Ovary (tissue), 9 donors: Measurements from ENCODE around the gene SLC16A5. TPM values are rescaled to one million over a fixed set of nuclear protein-coding genes. Genes with fewer than 3 reads are reported as not detected.

Source experiments
- DNase-seq, 5 donors: peaks; one replicate each; pipeline ENCODE4 v3.0.0-alpha.2; 2019 to 2020
- H3K27ac ChIP-seq, 2 donors: fragments of 200-600 bp; one replicate each; pipeline versions ENCODE4 v1.5.1 to v1.8.0; 2019 to 2022
- H3K27me3 ChIP-seq: fragments of 200-600 bp; one replicate; pipeline ENCODE4 v1.8.0; 2022
- H3K36me3 ChIP-seq: fragments of 200-600 bp; sonication (generic); one replicate; pipeline ENCODE4 v1.5.1; 2019
- H3K4me1 ChIP-seq: one replicate; pipeline ENCODE4 v1.8.1; 2013; ENCODE audit warnings: mild to moderate bottlenecking, moderate library complexity; ENCODE audit not compliant: insufficient read depth
- H3K4me3 ChIP-seq: fragments of 200-600 bp; sonication (generic); one replicate; pipeline ENCODE4 v1.5.1; 2017
- H3K9me3 ChIP-seq, 2 donors: fragments of 200-600 bp in 1 of 2; sonication (generic) in 1 of 2; one replicate each; pipeline versions ENCODE4 v1.5.1 to v1.8.1; 2013 to 2019; ENCODE audit warnings: mild to moderate bottlenecking in 1 of 2, moderate library complexity in 1 of 2
- EP300 ChIP-seq: sonication (generic); formaldehyde crosslinking; IDR thresholded peaks from one replicate; pipeline ENCODE4 v1.6.1; 2017; ENCODE audit warnings: antibody characterized with exemption
- POLR2A ChIP-seq: fragments of 450-650 bp; IDR thresholded peaks from one replicate; pipeline ENCODE4 v1.6.1; 2017; ENCODE audit warnings: antibody characterized with exemption, mild to moderate bottlenecking, moderate library complexity
- WGBS, 3 donors: extraction: QIAGEN DNeasy Blood & Tissue Kit in 1 of 3; methylation state at CpG; one replicate each; pipeline versions ENCODE4 v1.1.5 to v1.1.7; 2013 to 2017; 5-methylcytosine and 5-hydroxymethylcytosine counted together
- intact Hi-C, 4 donors: fragments of 100-400 bp; cut with DNase I; formaldehyde crosslinking; loops; one replicate each; pipeline versions ENCODE4 v1.11.0 to v1.15.1; 2022 to 2023
- polyA plus RNA-seq, 2 donors: library from polyadenylated mRNA; stranded (reverse); fragments of 200-250 nt in 1 of 2; fragments of 350-450 nt in 1 of 2; fragmentation: Illumina TruSeq in 1 of 2; extraction: RNeasy Lipid Tissue Mini Kit (QIAGEN cat#74804) in 1 of 2; gene quantifications; one replicate each; pipeline ENCODE4 v1.2.3, GENCODE V29; 2013 to 2014
- total RNA-seq, 7 donors: library from RNA; depleted of rRNA in 2 of 7; stranded (reverse); fragments of >200 nt in 2 of 7; fragmentation: NEBNext Ultra II Directional in 3 of 7; extraction: Animal tissue kit (Norgen Biotek cat#: 25700) in 3 of 7; gene quantifications; one replicate each; pipeline versions ENCODE4 v1.1.0 to v1.2.4, GENCODE V29; 2016 to 2023
- TF ChIP-seq, protein P1 (sequence below), 3 donors: fragments of 450-650 bp in 2 of 3; fragments of 200-600 bp in 1 of 3; IDR thresholded peaks; one replicate each; pipeline versions ENCODE4 v1.5.1 to v1.8.0; 2016 to 2022; ENCODE audit warnings: antibody characterized with exemption in 3 of 3, mild to moderate bottlenecking in 1 of 3
- donor health status: DM: no; HTN: no; CAD: no; lungs with moderate emphysema.
- donor health status: DM: no; HTN: no; CAD: no.
- donor health status: Bipolar disorder and iron deficiency.
- donor health status: DM: yes; HTN: yes; CAD: no.
- donor health status: DM: no; HTN: no; CAD: no.
- donor health status: DM: yes; HTN: yes; CAD: no.

Gene SLC16A5
- total and polyA plus RNA-seq, 9 donors: 2.0 to 20.6 (median 12.1) TPM

DNA sequence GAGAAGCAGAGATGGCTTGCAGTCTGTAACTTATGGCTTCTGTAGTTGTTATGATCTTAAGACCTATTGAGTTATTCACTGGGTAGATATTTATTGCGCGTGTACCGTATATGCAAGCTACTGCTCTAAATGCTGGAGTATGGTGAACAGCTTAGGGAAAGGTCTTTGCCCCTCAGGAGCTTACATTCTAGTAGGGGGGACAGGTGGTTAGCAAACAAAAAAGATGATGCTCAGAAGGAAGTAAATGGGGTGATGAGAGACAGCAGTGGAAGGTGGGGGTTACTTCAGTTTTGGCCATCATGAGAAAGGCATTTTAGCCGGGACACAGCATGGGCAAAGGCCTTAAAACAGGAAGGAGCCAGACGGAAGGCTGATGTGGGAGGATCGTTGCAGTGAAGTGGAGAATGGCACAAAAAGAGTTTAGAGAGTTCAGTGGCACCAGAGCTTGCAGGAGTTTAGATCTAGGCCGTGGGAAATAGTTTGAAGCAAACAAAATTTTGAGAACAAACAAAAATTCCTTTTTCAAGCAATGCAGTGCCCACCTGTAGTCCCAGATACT is 24.1 kb downstream of the SLC16A5 start:
- TF ChIP-seq POLR2A: no peak
- TF ChIP-seq, protein P1, sequence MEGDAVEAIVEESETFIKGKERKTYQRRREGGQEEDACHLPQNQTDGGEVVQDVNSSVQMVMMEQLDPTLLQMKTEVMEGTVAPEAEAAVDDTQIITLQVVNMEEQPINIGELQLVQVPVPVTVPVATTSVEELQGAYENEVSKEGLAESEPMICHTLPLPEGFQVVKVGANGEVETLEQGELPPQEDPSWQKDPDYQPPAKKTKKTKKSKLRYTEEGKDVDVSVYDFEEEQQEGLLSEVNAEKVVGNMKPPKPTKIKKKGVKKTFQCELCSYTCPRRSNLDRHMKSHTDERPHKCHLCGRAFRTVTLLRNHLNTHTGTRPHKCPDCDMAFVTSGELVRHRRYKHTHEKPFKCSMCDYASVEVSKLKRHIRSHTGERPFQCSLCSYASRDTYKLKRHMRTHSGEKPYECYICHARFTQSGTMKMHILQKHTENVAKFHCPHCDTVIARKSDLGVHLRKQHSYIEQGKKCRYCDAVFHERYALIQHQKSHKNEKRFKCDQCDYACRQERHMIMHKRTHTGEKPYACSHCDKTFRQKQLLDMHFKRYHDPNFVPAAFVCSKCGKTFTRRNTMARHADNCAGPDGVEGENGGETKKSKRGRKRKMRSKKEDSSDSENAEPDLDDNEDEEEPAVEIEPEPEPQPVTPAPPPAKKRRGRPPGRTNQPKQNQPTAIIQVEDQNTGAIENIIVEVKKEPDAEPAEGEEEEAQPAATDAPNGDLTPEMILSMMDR (IDR thresholded peaks at IDR 0.05): no peak
- no peak for TF ChIP-seq EP300
- no peaks in the 10 kb centered on the region for H3K9me3 ChIP-seq
- H3K4me1 ChIP-seq: peaks cover 5% of the 10 kb centered on the region
- WGBS, 3 donors: 79 to 82% (median 80%) methylated on average over 7 of the region's 7 CpGs
- no peaks in the 10 kb centered on the region for H3K27me3 ChIP-seq
- intact Hi-C loops: loop anchor here in 2 of 4 donors (10.0 kb wide), 2 partner anchors 63 to 93 kb away; partner anchors contain the start of gene NUP85 (in 1 of the 2)
- no peak for DNase-seq
- no peaks in the 10 kb centered on the region for H3K36me3 ChIP-seq
- no peak overlapping the region for H3K4me3 ChIP-seq
- no peak overlapping the region for H3K27ac ChIP-seq

DNA sequence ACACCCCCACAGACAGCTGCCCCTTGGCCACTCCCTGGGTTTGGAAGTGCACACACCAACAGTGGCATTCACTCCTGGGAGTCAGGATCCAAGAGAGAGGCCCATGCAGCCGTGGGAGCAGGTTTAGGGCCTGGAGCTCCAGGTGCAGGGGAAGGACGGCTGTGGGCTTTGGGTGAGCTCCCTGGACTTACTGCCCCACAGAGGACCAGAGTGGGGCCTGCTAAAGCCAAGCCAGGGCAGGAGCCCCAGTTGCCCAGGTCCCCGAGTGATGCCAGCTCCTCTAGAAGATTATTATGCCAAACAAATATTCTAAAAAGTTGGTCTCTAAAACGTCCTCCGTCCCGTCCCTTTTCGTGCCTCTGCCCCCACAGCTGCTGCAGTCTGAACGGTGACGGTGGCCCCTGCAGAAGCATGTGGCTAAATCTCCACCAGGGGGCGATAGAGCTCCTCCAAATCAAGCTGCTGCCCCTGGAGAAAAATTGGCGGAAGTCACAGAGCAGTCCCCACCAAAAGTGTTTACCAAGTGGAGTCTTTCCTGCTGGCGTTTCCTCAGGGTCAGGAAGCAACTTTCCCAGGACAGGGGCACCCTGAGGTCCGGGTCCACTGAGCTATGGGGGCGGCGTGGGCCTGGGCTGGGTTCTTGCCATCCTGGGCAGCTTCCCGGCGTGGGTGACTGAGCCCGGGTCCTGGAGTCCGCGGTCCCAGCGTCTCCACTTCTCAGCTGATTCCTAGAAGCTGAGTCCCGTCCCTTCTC is 26.2 kb downstream of the SLC16A5 start:
- intact Hi-C loops: loop anchor here in 3 of 4 donors (2.0 to 10.0 kb wide), 3 partner anchors 61 to 91 kb away; partner anchors contain the start of gene NUP85 (in 1 of the 3)
- WGBS, 3 donors: 1 to 2% (median 2%) methylated on average over 22 of the region's 22 CpGs
- Histone ChIP-seq H3K27me3 (no peaks in the 10 kb centered on the region), H3K27ac (peak overlapping the region in 1 of 2 donors; percentile 68), H3K4me3 (peak overlapping the region; percentile 41), H3K36me3 (no peaks in the 10 kb centered on the region), H3K4me1 (peaks cover 5% of the 10 kb centered on the region), H3K9me3 (no peaks in the 10 kb centered on the region)
- TF ChIP-seq, protein P1 (IDR thresholded peaks at IDR 0.05): peak; percentile 88 to 93 (median 92)
- no peak for TF ChIP-seq EP300
- DNase-seq: peak; percentile 86 to 93 (median 90)

DNA sequence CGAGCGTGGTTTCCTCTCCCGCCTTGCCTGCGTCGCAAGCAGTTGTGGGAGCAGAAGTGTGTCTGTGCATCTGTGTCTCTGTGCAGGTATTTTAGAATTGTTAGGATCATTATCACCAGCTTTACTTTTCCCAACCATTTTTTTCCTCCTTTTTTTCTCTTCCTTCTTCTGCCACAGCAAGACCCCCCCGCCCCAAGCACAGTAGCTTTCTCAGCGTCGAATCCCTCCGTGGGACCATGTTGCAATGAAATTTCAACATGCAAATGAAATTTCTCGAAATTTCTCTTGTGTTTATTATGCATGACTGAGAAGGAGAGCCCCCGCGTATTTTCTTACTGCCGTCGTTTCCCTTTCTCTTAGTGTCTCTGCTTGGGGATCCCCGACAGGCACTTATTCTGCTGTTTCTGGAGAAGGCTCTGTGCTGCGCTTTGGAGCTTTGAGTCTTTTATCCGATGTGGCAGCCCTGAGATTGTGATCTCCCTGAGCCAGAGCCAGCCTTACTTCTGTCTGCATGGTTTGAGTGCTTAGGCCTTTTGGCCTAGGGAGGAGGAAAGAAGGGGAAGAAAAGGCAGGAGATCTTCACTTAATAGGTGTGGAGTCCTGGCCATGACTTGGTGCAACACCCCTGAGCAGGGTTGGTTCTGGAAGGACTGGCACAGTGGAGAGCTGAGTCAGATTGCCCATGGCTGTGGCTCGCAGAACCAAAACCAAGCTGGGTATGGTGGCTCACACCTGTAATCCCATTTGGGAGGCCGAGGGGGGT is 27.0 kb downstream of the SLC16A5 start:
- DNase-seq: no peak
- Histone ChIP-seq H3K4me3 (peak overlapping the region; percentile 41), H3K27ac (peak overlapping the region in 1 of 2 donors; percentile 68), H3K4me1 (peaks cover 4% of the 10 kb centered on the region), H3K36me3 (no peaks in the 10 kb centered on the region), H3K27me3 (no peaks in the 10 kb centered on the region), H3K9me3 (no peaks in the 10 kb centered on the region)
- intact Hi-C loops: loop anchor here in 3 of 4 donors (2.0 to 10.0 kb wide), 3 partner anchors 60 to 90 kb away; partner anchors contain the start of gene NUP85 (in 1 of the 3)
- 38 to 46% (median 41%) methylated on average over 19 of the region's 19 CpGs for WGBS, 3 donors
- no peak for TF ChIP-seq EP300

DNA sequence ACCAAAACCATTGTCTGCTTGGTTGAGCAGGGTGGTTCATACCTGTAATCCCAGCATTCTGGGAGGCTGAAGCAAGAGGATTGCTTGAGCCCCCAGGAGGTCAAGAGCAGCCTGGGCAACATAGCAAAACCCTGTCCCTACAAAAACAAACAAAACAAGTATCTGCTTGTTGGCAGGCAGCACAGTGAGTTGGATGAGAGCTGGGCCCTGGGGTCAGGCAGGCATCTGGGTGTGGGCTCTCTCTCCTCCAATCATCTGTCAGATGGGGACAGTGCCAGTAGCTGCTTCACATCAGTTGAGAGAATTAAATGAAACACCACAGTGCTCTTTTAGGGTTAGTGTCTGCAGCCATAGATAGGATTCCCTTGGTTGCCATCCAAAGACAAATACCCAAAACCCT is 27.8 kb downstream of the SLC16A5 start:
- no peak for DNase-seq
- Histone ChIP-seq H3K27me3 (no peaks in the 10 kb centered on the region), H3K36me3 (no peaks in the 10 kb centered on the region), H3K4me1 (peaks cover 4% of the 10 kb centered on the region), H3K9me3 (no peaks in the 10 kb centered on the region), H3K4me3 (no peak overlapping the region), H3K27ac (no peak overlapping the region)
- no peak for TF ChIP-seq POLR2A
- TF ChIP-seq EP300: no peak
- TF ChIP-seq, protein P1 (IDR thresholded peaks at IDR 0.05): no peak
- intact Hi-C loops: loop anchor here in 3 of 4 donors (2.0 to 10.0 kb wide), 3 partner anchors 59 to 89 kb away; partner anchors contain the start of gene NUP85 (in 1 of the 3)
